SJSA1 (cell line): Measurements from ENCODE around the gene PXDN. TPM values are rescaled to one million over a fixed set of nuclear protein-coding genes. Genes with fewer than 3 reads are reported as not detected.
A peak's percentile ranks its signal among the peaks of the same experiment; 100 is the strongest.
"Not testable (repeated sequence)": the region's sequence is repeated elsewhere in the genome, so short reads cannot be mapped to it uniquely, and the experiment has no call there.

Experiments used
- DNase-seq, 2 experiments: peaks; one replicate each; pipeline ENCODE4 v3.0.0-alpha.2; 2015 to 2020; ENCODE audit warnings: low spot score in 2 of 2, low read depth in 1 of 2
- H3K27ac ChIP-seq: fragments of 250-450 bp; sonication (Bioruptor Pico); 2 replicates; pipeline ENCODE4 v1.5.1; 2020; ENCODE audit warnings: mild to moderate bottlenecking, moderate library complexity
- H3K27me3 ChIP-seq: fragments of 250-450 bp; sonication (Bioruptor Pico); replicated peaks from 2 replicates; pipeline ENCODE4 v1.5.1; 2020; ENCODE audit warnings: mild to moderate bottlenecking, moderate library complexity
- H3K36me3 ChIP-seq: fragments of 250-450 bp; sonication (Bioruptor Pico); 2 replicates; pipeline ENCODE4 v1.5.1; 2020; ENCODE audit warnings: mild to moderate bottlenecking
- H3K4me1 ChIP-seq: fragments of 250-450 bp; sonication (Bioruptor Pico); replicated peaks from 2 replicates; pipeline ENCODE4 v1.6.1; 2021; ENCODE audit warnings: mild to moderate bottlenecking
- H3K4me3 ChIP-seq: fragments of 250-450 bp; sonication (Bioruptor Pico); 2 replicates; pipeline ENCODE4 v1.5.1; 2020; ENCODE audit warnings: mild to moderate bottlenecking
- H3K9me3 ChIP-seq: fragments of 250-450 bp; sonication (Bioruptor Pico); replicated peaks from 2 replicates; pipeline ENCODE4 v1.5.1; 2020; ENCODE audit warnings: mild to moderate bottlenecking
- total RNA-seq: library from RNA; depleted of rRNA; stranded (reverse); fragments of >200 nt; shearing (Covaris generic); gene quantifications from 2 replicates; pipeline ENCODE4 v1.2.3, GENCODE V29; 2014

PXDN gene
- total RNA-seq, 1 experiment from 2014 or later = 310 TPM

DNA sequence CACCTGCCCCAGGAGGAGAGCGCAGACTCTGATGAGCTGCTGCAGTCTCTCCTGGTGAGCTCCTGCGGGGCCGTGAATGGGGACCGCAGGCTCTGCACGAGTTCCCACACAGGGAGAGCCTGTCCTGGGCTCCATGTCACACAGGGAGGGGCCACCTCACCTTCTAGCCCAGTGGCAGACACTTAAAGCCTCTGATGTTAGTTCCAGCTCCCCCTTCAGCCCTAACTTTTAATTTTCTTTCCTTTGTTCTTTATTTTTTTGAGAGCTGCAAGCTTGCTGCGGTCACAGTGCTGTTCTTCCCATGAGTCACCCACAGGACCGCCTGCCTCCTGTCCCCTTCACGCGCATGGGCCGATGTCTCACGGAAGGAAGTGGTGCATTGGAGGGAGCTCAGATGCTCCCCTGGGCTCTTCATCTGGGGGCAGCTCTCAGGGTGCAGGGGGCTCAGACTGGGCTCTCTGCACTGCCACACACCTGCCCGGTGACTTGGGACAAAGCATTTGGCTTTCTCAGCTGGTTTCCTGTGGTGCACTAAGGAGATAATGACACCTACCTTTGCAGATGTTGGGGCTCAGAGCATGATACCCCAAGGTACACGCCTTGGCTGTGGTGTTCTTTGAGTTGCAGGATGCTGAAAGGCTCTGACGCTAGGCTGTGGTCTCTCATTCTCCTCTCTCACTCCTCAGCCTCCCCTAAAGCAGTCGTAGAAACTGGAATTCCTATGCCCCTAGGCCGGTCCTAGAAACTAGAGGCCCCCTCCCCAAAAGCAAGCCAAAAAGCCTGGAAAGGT is 37.2 kb upstream of the PXDN start:
- Histone ChIP-seq H3K36me3 (no peaks in the 10 kb centered on the region), H3K27me3 (no peaks in the 10 kb centered on the region), H3K4me1 (peaks cover 19% of the 10 kb centered on the region), H3K4me3 (no peak overlapping the region), H3K27ac (no peak overlapping the region), H3K9me3 (no peaks in the 10 kb centered on the region)
- peak; percentile 74 to 83 for DNase-seq

DNA sequence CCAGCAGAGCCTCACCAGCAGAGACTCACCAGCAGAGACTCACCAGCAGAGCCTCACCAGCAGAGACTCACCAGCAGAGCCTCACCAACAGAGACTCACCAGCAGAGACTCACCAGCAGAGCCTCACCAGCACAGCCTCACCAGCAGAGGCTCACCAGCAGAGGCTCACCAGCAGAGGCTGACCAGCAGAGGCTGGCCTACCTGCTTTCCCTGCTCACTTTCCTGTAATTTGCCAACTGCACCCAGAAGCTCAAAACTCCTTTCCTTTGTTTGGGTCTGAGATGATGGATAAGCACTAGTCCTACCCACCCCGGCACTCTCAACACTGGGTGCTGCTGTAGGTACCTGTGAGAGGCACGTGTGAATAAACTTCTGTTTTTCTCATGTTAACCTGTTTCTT is 36.4 kb upstream of the PXDN start:
- Histone ChIP-seq H3K27me3 (no peaks in the 10 kb centered on the region), H3K27ac (no peak overlapping the region)
- no peak for DNase-seq

DNA sequence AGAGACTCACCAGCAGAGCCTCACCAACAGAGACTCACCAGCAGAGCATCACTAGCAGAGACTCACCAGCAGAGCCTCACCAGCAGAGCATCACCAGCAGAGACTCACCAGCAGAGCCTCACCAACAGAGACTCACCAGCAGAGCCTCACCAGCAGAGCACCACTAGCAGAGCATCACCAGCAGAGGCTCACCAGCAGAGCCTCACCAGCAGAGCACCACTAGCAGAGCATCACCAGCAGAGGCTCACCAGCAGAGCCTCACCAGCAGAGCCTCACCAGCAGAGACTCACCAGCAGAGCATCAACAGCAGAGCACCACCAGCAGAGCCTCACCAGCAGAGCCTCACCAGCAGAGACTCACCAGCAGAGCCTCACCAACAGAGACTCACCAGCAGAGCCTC is 35.7 kb upstream of the PXDN start:
- not testable (repeated sequence) for DNase-seq, H3K36me3 ChIP-seq

More for the DNA sequence above, 36.4 kb upstream of the PXDN start:
- no peaks in the 10 kb centered on the region for H3K9me3 ChIP-seq
- no peaks in the 10 kb centered on the region for H3K36me3 ChIP-seq
- H3K4me1 ChIP-seq = peaks cover 14% of the 10 kb centered on the region
- no peak overlapping the region for H3K4me3 ChIP-seq

DNA sequence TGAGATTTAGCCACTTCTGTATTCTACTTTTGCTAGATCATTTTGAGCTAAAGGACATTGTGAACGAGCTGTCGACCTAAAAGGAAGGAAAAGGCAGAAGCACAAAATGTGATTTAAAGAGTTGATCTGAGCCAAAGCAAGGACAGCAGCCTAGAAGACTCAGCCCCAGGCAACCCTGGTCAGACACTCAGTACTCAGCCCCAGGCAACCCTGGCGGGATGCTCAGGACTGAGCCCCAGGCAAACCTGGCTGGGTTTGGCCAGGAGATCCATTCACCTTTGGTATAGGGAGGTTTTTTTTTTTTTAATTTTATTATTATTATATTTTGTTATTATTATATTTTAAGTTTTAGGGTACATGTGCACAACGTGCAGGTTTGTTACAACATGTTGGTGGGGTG is 34.3 kb upstream of the PXDN start:
- Histone ChIP-seq H3K9me3 (no peaks in the 10 kb centered on the region), H3K27ac (no peak overlapping the region), H3K36me3 (no peaks in the 10 kb centered on the region), H3K4me1 (peaks cover 15% of the 10 kb centered on the region), H3K4me3 (no peak overlapping the region), H3K27me3 (no peaks in the 10 kb centered on the region)
- DNase-seq = no peak

More for the DNA sequence above, 35.7 kb upstream of the PXDN start:
- H3K27me3 ChIP-seq, H3K4me3 ChIP-seq, H3K9me3 ChIP-seq, H3K27ac ChIP-seq: not testable (repeated sequence)
- H3K4me1 ChIP-seq = peaks cover 15% of the 10 kb centered on the region

DNA sequence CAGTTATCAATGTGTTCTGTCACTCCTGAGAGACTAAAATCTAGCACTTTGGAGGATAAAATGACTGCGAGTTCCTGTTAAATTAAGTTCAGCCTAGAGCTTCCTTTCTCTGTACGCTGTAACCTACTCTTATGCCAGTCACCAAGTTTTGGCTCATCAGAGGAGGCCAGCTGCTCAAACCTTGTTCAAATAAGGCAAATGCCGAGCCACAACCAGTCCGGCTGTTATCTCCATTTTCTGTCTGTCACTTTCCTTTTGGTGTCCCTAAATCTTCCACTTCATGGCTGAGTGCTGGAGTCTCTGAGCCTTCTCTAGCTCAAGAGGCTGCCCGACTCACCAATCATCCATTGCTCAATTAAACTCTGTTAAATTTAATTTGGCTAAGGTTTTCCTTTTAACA is 33.5 kb upstream of the PXDN start:
- Histone ChIP-seq H3K4me3 (no peak overlapping the region), H3K27me3 (no peaks in the 10 kb centered on the region), H3K4me1 (peaks cover 21% of the 10 kb centered on the region), H3K36me3 (no peaks in the 10 kb centered on the region), H3K9me3 (no peaks in the 10 kb centered on the region), H3K27ac (no peak overlapping the region)
- DNase-seq = no peak

DNA sequence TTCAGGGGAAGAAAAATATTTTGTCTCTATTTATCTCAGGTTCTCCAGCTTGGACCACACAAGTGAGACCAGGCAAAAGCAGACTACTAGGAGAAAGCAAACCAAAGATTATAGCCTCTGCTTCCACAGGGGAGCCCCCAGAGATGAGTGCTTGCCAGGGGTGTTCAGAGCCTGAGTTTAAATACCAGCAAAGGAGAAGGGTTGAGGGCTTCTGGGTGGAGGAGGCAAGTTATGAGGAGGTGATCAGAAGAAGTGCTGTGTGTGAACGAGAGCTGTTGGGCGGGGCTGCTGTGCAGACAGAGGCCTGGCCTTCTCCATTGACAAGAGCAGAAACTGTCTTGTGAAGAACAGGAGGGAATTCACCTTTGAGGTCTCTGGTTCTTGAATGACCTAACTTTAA is 32.8 kb upstream of the PXDN start:
- H3K9me3 ChIP-seq = no peaks in the 10 kb centered on the region
- no peak for DNase-seq
- no peaks in the 10 kb centered on the region for H3K36me3 ChIP-seq
- H3K27ac ChIP-seq = no peak overlapping the region
- H3K27me3 ChIP-seq = no peaks in the 10 kb centered on the region
- H3K4me1 ChIP-seq = peaks cover 24% of the 10 kb centered on the region
- no peak overlapping the region for H3K4me3 ChIP-seq

DNA sequence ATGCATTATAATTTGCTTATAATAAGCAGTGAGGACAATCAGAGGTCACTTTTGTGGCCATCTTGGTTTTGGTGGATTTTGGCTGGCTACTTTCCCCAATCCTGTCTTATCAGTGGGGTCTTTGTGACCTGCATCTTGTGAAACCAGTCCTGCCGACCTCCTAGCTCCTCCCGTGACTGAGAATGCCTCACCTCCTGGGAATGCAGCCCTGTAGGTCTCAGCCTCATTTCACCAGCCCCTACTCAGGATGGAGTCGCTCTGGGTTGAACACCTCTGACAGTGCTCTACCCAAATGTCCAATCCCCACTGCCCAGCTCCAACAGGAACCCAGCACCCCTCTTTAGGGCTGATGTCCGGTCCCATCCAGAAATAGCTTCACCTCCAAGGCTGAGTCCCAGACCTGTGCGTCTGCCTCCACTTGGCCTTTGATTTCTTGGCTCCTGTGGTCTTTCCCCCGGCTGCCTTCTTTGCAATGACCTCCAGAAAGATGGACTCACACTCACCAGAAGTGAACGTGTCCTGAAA is 31.3 kb upstream of the PXDN start:
- no peak for DNase-seq
- Histone ChIP-seq H3K27me3 (no peaks in the 10 kb centered on the region), H3K9me3 (no peaks in the 10 kb centered on the region), H3K4me1 (peaks cover 12% of the 10 kb centered on the region), H3K36me3 (no peaks in the 10 kb centered on the region), H3K4me3 (no peak overlapping the region), H3K27ac (no peak overlapping the region)

DNA sequence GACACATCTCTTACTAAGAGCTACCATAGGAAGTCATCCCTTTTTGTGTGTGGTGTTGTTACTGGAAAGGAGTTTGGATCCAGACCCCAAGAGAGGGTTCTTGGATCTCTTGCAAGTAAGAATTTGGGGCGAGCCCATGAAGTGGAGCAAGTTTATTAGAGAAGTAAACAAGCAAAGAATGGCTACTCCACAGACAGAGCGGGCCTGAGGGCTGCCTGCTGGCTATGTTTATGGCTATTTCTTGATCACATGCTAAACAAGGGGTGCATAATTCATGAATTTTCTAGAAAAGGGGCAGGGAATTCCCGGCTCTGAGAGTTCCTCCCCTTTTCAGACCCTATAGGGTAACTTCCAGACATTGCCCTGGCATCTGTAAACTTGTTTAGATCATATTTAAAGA is 30.6 kb upstream of the PXDN start:
- Histone ChIP-seq H3K27ac (no peak overlapping the region), H3K9me3 (no peaks in the 10 kb centered on the region), H3K27me3 (no peaks in the 10 kb centered on the region), H3K4me1 (peaks cover 12% of the 10 kb centered on the region), H3K4me3 (no peak overlapping the region), H3K36me3 (no peaks in the 10 kb centered on the region)
- no peak for DNase-seq

DNA sequence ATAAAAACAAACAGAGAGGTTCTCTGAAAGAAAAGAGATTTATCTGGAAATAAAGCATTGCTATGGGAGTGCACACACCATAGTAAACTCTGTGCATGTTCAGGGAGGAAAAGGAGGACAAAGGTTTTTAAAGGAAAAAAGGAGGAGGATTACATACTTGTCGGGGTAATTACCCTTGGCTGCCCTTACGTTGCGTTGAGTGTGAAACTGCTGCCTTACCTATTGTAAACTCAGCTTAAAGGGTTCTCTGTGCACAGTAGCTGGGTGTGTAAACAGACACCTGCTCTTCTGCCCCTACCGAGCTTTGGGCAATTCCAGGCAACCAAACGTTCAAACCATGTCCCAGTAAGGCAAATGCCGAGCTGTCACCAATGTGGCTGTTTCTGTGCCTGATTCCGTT is 29.6 kb upstream of the PXDN start:
- Histone ChIP-seq H3K4me3 (no peak overlapping the region), H3K27me3 (no peaks in the 10 kb centered on the region), H3K4me1 (peaks cover 12% of the 10 kb centered on the region), H3K36me3 (no peaks in the 10 kb centered on the region), H3K9me3 (no peaks in the 10 kb centered on the region), H3K27ac (no peak overlapping the region)
- no peak for DNase-seq

DNA sequence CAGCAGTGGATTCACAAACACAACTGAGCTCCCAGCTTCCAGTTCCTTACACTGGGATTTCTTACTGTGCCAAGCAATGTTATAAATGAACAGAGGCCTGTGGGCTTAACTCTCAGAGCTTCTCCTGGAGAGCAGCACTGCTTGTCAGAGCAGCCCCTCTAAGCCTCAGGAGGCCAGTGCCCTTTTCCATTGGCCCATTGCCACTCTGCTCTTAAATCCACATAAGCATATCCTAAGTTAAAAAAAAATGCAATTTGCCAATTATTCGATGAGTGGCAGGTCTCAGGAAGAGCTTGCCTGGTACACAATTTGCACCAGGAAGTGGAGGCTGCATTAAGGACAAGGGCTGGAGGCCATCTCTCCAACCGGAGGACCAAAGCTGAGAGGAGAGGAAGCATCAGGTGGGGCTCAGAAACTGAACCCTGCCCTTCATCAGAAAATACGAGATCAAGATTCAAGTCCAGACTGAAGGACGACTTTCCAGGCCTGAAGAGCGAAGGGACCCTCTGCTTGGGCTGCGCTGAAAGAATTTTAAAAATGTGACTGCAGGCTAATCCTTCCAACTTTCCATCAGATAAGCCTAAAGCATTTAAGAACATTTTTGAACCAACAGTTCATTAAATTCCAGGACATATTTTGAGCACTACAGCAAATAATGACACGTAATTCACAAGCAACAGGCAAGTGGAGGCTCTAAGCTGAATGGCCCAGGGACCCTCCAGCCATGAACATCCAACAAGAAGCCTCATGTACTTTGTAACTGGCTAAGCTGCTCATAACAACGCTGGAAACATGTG is 28.4 kb upstream of the PXDN start:
- no peak for DNase-seq
- no peaks in the 10 kb centered on the region for H3K27me3 ChIP-seq
- no peaks in the 10 kb centered on the region for H3K36me3 ChIP-seq
- no peaks in the 10 kb centered on the region for H3K9me3 ChIP-seq
- H3K4me3 ChIP-seq = no peak overlapping the region
- H3K27ac ChIP-seq = no peak overlapping the region
- H3K4me1 ChIP-seq = peaks cover 12% of the 10 kb centered on the region

DNA sequence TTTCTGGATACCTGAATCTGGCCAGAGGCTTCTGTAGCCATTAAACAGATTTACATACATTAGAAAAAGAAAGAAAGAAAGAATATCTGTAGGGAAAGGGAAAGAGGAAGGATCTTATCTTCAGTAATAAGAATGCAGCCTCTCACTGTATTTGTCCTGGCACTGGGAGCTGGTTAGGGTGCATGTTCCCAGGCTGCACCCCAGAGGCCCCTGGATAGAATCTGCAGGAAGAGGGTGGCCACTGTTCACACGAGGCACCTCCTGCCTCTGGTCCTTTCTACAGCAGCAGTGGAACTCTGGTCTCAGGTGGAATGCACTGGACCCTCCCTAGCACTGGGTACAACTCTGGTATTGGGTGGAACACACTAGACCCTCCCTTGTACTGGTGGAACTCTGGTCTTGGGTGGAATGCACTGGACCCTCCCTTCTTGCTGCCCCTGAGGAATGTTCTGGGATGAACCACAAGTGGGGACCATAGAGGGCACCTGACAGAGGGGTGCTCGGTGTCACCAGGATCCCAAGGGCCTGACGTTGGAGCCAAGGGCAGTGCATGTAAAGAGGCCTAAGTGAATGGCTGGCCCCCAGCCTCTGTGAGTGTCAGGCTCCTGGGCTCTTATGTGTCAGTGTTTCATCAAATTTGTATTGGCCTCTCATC is 27.4 kb upstream of the PXDN start:
- Histone ChIP-seq H3K4me1 (peaks cover 12% of the 10 kb centered on the region), H3K4me3 (no peak overlapping the region), H3K9me3 (no peaks in the 10 kb centered on the region), H3K27me3 (no peaks in the 10 kb centered on the region), H3K27ac (no peak overlapping the region), H3K36me3 (no peaks in the 10 kb centered on the region)
- no peak for DNase-seq

DNA sequence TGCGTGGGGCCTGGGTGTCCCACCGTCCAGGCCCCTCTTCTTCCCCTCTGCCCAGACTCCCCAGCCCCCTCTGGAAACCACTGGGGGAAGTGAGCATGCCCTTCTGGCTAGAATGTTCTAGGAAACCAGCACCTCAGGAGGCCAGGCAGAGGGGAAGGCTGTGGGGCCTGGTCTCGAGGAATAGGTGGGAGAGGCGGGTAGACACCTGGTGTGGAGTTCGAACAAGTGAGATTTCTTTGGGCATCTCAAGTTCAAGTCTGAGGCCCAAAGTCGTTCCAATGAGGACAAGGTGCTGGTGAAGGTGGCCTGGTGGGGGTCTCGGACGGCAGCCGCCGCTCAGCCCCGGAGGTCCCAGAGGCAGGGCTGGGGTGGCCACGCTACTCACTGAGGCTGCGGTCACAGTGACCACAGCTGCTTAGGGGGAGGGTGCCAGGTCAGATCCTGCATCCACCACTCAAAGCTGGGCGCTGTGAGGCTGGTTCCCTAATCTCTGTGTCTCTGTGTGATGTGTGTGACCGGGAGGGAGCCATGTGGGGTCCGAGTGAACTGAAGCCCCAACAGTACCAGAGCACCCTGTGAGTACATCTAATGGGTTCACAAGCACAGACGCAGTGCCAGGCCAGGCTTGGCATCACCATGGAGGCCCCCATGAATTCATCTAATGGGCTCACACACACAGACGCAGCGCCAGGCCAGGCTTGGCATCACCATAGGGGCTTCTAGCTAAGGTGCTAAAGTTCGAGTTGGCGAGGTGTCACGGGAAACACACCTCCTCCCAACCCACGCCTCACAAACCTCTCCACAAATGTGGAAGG is 26.5 kb upstream of the PXDN start:
- H3K9me3 ChIP-seq = no peaks in the 10 kb centered on the region
- no peak overlapping the region for H3K27ac ChIP-seq
- H3K4me3 ChIP-seq = no peak overlapping the region
- no peaks in the 10 kb centered on the region for H3K27me3 ChIP-seq
- no peak for DNase-seq
- H3K4me1 ChIP-seq = peaks cover 12% of the 10 kb centered on the region
- no peaks in the 10 kb centered on the region for H3K36me3 ChIP-seq

DNA sequence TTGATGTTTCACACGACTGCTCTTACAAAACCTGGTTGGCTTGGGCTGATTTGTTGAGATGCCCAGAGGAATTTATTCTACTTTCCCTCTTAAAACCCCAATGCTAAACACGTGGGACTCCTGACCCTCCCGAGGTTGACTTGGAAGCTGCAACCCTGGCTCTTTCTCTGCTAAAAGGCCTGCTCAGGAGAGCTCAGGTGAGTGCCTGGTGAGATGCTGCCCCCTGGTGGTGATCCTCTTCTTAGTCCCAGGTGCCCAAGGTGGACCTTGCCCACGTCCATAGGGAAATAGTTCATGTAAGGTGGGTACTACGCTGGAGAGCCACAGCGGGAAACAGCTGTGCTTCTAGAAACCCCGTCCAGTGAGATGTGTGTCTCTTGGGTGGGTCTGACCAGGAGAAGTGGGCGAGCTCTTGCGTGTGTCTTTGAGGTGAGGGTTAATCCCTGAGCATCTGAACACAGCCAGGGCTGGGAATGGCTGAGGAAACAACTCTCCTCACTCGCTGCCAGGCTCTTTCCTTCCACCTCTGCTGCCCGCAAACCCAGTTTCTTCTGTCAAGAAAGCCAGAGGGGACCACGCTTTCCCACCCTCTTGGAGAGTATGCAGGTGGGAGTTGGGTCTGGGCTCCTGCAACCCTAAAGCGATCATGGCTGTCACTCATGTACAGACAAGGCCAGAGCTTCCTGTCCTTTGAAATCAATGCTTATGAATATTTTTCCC is 25.5 kb upstream of the PXDN start:
- Histone ChIP-seq H3K4me1 (peaks cover 9% of the 10 kb centered on the region), H3K36me3 (no peaks in the 10 kb centered on the region), H3K4me3 (no peak overlapping the region), H3K9me3 (no peaks in the 10 kb centered on the region), H3K27me3 (no peaks in the 10 kb centered on the region), H3K27ac (no peak overlapping the region)
- peak; percentile 53 to 76 for DNase-seq
